B cell (primary cell): ENCODE data around the gene OR52E2. TPM values are rescaled to one million over a fixed set of nuclear protein-coding genes. Genes with fewer than 3 reads are reported as not detected.

Experiments used
- ATAC-seq: fragments of 200-7000 bp; cut with Tn5 transposase; one replicate; pipeline ENCODE4 v1.10.0; 2021; ENCODE audit warnings: low read depth, mild to moderate bottlenecking, moderate number of reproducible peaks, moderate library complexity
- CTCF ChIA-PET: fragments of 350-600 bp; sonication (Branson Sonifier 250); formaldehyde crosslinking; loops from one replicate; lab custom pipeline; 2021; ENCODE audit warnings: antibody characterized with exemption, inconsistent platforms; lab: Charles Lee
- POLR2A ChIA-PET: fragments of 350-600 bp; sonication (Branson Sonifier 250); formaldehyde crosslinking; loops from one replicate; lab custom pipeline; 2021; ENCODE audit warnings: antibody characterized with exemption; lab: Charles Lee
- DNase-seq: peaks from one replicate; pipeline ENCODE4 v3.0.0; 2013
- H2AFZ ChIP-seq: 2 replicates; pipeline ENCODE4 v1.6.1; 2012; ENCODE audit warnings: mild to moderate bottlenecking, low read depth, low read length; ENCODE audit not compliant: insufficient read depth, poor library complexity, severe bottlenecking
- H3K27ac ChIP-seq, 2 donors: 1 replicate in 1 of 2; 2 replicates in 1 of 2; pipeline ENCODE4 v1.5.1; 2012 to 2013; ENCODE audit warnings: low read length in 2 of 2, mild to moderate bottlenecking in 2 of 2, moderate library complexity in 1 of 2
- H3K27me3 ChIP-seq, 4 experiments: fragments of 200-600 bp in 1 of 4; sonication (generic) in 1 of 4; replicated peaks in 1 of 4; 1 replicate in 2 of 4; 2 replicates in 2 of 4; pipeline versions ENCODE4 v1.6.1 to v1.7.0; 2013 to 2016; ENCODE audit warnings: low read length in 3 of 4, mild to moderate bottlenecking in 2 of 4, mixed read lengths in 1 of 4, moderate library complexity in 1 of 4; ENCODE audit not compliant: insufficient read depth in 4 of 4, control insufficient read depth in 3 of 4; ENCODE audit errors: control extremely low read depth in 1 of 4
- H3K36me3 ChIP-seq, 2 experiments: replicated peaks in 1 of 2; 1 replicate in 1 of 2; 2 replicates in 1 of 2; pipeline versions ENCODE4 v1.6.1 to v1.7.1; 2013; ENCODE audit warnings: low read length in 1 of 2; ENCODE audit not compliant: insufficient read depth in 2 of 2, control insufficient read depth in 1 of 2; ENCODE audit errors: control extremely low read depth in 1 of 2, extremely low read depth in 1 of 2
- H3K4me1 ChIP-seq, 2 donors: fragments of 200-600 bp in 1 of 2; sonication (generic) in 1 of 2; 1 replicate in 1 of 2; 2 replicates in 1 of 2; pipeline versions ENCODE4 v1.5.1 to v1.6.1; 2013 to 2017; ENCODE audit warnings: low read length in 2 of 2; ENCODE audit not compliant: control insufficient read depth in 2 of 2, insufficient read depth in 2 of 2
- H3K4me2 ChIP-seq: replicated peaks from 2 replicates; pipeline ENCODE3; 2012; ENCODE audit warnings: mild to moderate bottlenecking, low read depth, low read length; ENCODE audit not compliant: poor library complexity, severe bottlenecking
- H3K4me3 ChIP-seq, 5 experiments: fragments of 200-600 bp in 1 of 5; sonication (generic) in 1 of 5; 1 replicate in 3 of 5; 2 replicates in 2 of 5; pipeline versions ENCODE4 v1.5.1 to v1.7.0; 2011 to 2016; ENCODE audit warnings: low read length in 4 of 5, mild to moderate bottlenecking in 4 of 5, low read depth in 2 of 5, control low read depth in 1 of 5, moderate library complexity in 1 of 5; ENCODE audit not compliant: insufficient read depth in 1 of 5; ENCODE audit errors: control extremely low read depth in 1 of 5, extremely low read depth in 1 of 5
- H3K79me2 ChIP-seq: fragments of 200-600 bp; sonication (generic); one replicate; pipeline ENCODE4 v1.6.0; 2016; ENCODE audit warnings: low read length; ENCODE audit not compliant: control insufficient read depth, insufficient read depth
- H3K9ac ChIP-seq: fragments of 200-600 bp; sonication (generic); 2 replicates; pipeline ENCODE4 v1.6.1; 2017; ENCODE audit warnings: mild to moderate bottlenecking, low read length, moderate library complexity
- H3K9me3 ChIP-seq, 3 donors: one replicate each; pipeline versions ENCODE4 v1.6.1 to v1.7.1; 2013; ENCODE audit warnings: low read length in 2 of 3; ENCODE audit not compliant: control insufficient read depth in 2 of 3, insufficient read depth in 1 of 3; ENCODE audit errors: control extremely low read depth in 1 of 3
- H4K20me1 ChIP-seq: 2 replicates; pipeline ENCODE4 v1.6.0; 2012; ENCODE audit warnings: mild to moderate bottlenecking, low read length; ENCODE audit not compliant: insufficient read depth, control insufficient read depth, poor library complexity, severe bottlenecking
- H3K27ac Mint-ChIP-seq: one replicate; pipeline ENCODE4 v1.8.0; 2021; ENCODE audit warnings: mixed read lengths
- H3K27me3 Mint-ChIP-seq: one replicate; pipeline ENCODE4 v1.8.0; 2021; ENCODE audit warnings: mixed read lengths
- H3K4me1 Mint-ChIP-seq: one replicate; pipeline ENCODE4 v1.8.0; 2021; ENCODE audit warnings: mixed read lengths
- H3K4me3 Mint-ChIP-seq: one replicate; pipeline ENCODE4 v1.8.0; 2021; ENCODE audit warnings: mixed read lengths
- H3K9me3 Mint-ChIP-seq: one replicate; pipeline ENCODE4 v1.8.0; 2022; ENCODE audit warnings: mixed read lengths; ENCODE audit not compliant: insufficient read depth
- CTCF ChIP-seq: fragments of 200-600 bp; IDR thresholded peaks from one replicate; pipeline ENCODE4 v1.8.0; 2022; ENCODE audit warnings: antibody characterized with exemption, mild to moderate bottlenecking
- EZH2 ChIP-seq: IDR thresholded peaks from 2 replicates; pipeline ENCODE4 v1.6.1; 2012; ENCODE audit warnings: borderline replicate concordance, low read depth, mild to moderate bottlenecking, moderate library complexity, low read length; ENCODE audit not compliant: insufficient read depth, poor library complexity, severe bottlenecking
- WGBS: methylation state at CpG from one replicate; pipeline ENCODE4 v1.1.5; 2013; ENCODE audit warnings: missing lambda C conversion rate; ENCODE audit not compliant: insufficient coverage; 5-methylcytosine and 5-hydroxymethylcytosine counted together
- intact Hi-C: fragments of 100-400 bp; cut with micrococcal nuclease; formaldehyde crosslinking; loops from one replicate; pipeline ENCODE4 v1.10.0; 2022
- polyA plus RNA-seq: library from polyadenylated mRNA; depleted of rRNA; stranded (reverse); fragments of >200 nt; gene quantifications from 2 replicates; pipeline ENCODE4 v1.2.3, GENCODE V29; 2012
- total RNA-seq, 2 donors: library from RNA; stranded (reverse); fragments of 120-200 nt in 1 of 2; gene quantifications; 1 replicate in 1 of 2; 2 replicates in 1 of 2; pipeline versions ENCODE4 v1.2.3 to v1.2.4, GENCODE V29; 2013 to 2022

Gene OR52E2
- total and polyA plus RNA-seq, 2 donors (not counting 1 experiment from before 2014, with no cell fraction given), result not detected

- H3K9me3 Mint-ChIP-seq, result no peaks in the 10 kb centered on the region
- no peak overlapping the region for H3K4me3 Mint-ChIP-seq
- Histone ChIP-seq H3K36me3 (no peaks in the 10 kb centered on the region), H4K20me1 (no peaks in the 10 kb centered on the region), H3K9ac (no peak overlapping the region), H3K9me3 (no peaks in the 10 kb centered on the region), H3K27me3 (no peaks in the 10 kb centered on the region), H3K4me3 (no peak overlapping the region), H2AFZ (no peak overlapping the region), H3K4me1 (no peaks in the 10 kb centered on the region), H3K79me2 (no peaks in the 10 kb centered on the region), H3K27ac (no peak overlapping the region), H3K4me2 (no peak overlapping the region)
- ATAC-seq, result no peak
- POLR2A ChIA-PET, result no interaction called here
- WGBS, result 90% methylated on average over 1 of the region's 1 CpG
- intact Hi-C loops, result no loop called here
- CTCF ChIA-PET, result no interaction called here
- H3K4me1 Mint-ChIP-seq, result no peaks in the 10 kb centered on the region
- TF ChIP-seq CTCF (no peak), EZH2 (no peak)
- no peak for DNase-seq
- no peak overlapping the region for H3K27ac Mint-ChIP-seq
- H3K27me3 Mint-ChIP-seq, result peaks cover 8% of the 10 kb centered on the region
Measured at GRCh38 chr11:5090668-5091067, 31.2 kb upstream of the OR52E2 start.

GRCh38 chr11:5088556-5088955 lies 29.1 kb upstream of the OR52E2 start:
- ChIA-PET POLR2A (no interaction called here), CTCF (no interaction called here)
- H3K9me3 Mint-ChIP-seq, result no peaks in the 10 kb centered on the region
- H3K4me2 ChIP-seq, result no peak overlapping the region
- intact Hi-C loops, result no loop called here
- no peaks in the 10 kb centered on the region for H3K36me3 ChIP-seq
- no peaks in the 10 kb centered on the region for H3K9me3 ChIP-seq
- peaks cover 4% of the 10 kb centered on the region for H3K27me3 Mint-ChIP-seq
- H3K9ac ChIP-seq, result no peak overlapping the region
- H3K4me1 Mint-ChIP-seq, result no peaks in the 10 kb centered on the region
- H3K4me3 Mint-ChIP-seq, result no peak overlapping the region
- H3K4me1 ChIP-seq, result no peaks in the 10 kb centered on the region
- H3K27ac Mint-ChIP-seq, result no peak overlapping the region
- H3K79me2 ChIP-seq, result no peaks in the 10 kb centered on the region
- DNase-seq, result no peak
- no peak overlapping the region for H3K27ac ChIP-seq
- ATAC-seq, result no peak
- no peaks in the 10 kb centered on the region for H3K27me3 ChIP-seq
- H3K4me3 ChIP-seq, result no peak overlapping the region
- H2AFZ ChIP-seq, result no peak overlapping the region
- no peaks in the 10 kb centered on the region for H4K20me1 ChIP-seq
- no peak for TF ChIP-seq CTCF
- no peak for TF ChIP-seq EZH2
